ENCODE data around the gene FCRL6. TPM values are rescaled to one million over a fixed set of nuclear protein-coding genes. Genes with fewer than 3 reads are reported as not detected.
A peak's percentile ranks its signal among the peaks of the same experiment; 100 is the strongest.

FCRL6 gene
- total RNA-seq, 2 donors from 2014 or later: not detected

GRCh38 chr1:159830722-159831121, 28.6 kb downstream of the FCRL6 start:
- no peak overlapping the region for H3K4me3 ChIP-seq
- H3K9me3 ChIP-seq: no peaks in the 10 kb centered on the region
- no peak overlapping the region for H3K27ac ChIP-seq
- H3K27me3 ChIP-seq (replicated peaks; ENCODE audit: insufficient read depth): no peaks in the 10 kb centered on the region
- no peaks in the 10 kb centered on the region for H3K36me3 ChIP-seq
- DNase-seq (ENCODE audit: low spot score): no peak
- H3K4me1 ChIP-seq (replicated peaks): no peaks in the 10 kb centered on the region
- no peak for TF ChIP-seq CTCF (IDR thresholded peaks at IDR 0.05)
- TF ChIP-seq POLR2A (IDR thresholded peaks at IDR 0.05): no peak
- TF ChIP-seq POLR2AphosphoS5 (IDR thresholded peaks at IDR 0.05): no peak
- intact Hi-C loops (cut with DNase I): no loop called here
- 89% methylated on average over 8 of the region's 8 CpGs for WGBS

- Histone ChIP-seq H3K9me3 (no peaks in the 10 kb centered on the region), H3K4me1 (replicated peaks) (no peaks in the 10 kb centered on the region), H3K27me3 (replicated peaks; ENCODE audit: insufficient read depth) (no peaks in the 10 kb centered on the region), H3K36me3 (no peaks in the 10 kb centered on the region), H3K4me3 (no peak overlapping the region), H3K27ac (no peak overlapping the region)
- intact Hi-C loops (cut with DNase I): no loop called here
- WGBS: 39% methylated on average over 7 of the region's 7 CpGs
- no peak for DNase-seq (ENCODE audit: low spot score)
- TF ChIP-seq POLR2AphosphoS5 (IDR thresholded peaks at IDR 0.05) (no peak), CTCF (IDR thresholded peaks at IDR 0.05) (no peak), POLR2A (IDR thresholded peaks at IDR 0.05) (no peak)
Measured at GRCh38 chr1:159831412-159832141, 29.4 kb downstream of the FCRL6 start.

DNA sequence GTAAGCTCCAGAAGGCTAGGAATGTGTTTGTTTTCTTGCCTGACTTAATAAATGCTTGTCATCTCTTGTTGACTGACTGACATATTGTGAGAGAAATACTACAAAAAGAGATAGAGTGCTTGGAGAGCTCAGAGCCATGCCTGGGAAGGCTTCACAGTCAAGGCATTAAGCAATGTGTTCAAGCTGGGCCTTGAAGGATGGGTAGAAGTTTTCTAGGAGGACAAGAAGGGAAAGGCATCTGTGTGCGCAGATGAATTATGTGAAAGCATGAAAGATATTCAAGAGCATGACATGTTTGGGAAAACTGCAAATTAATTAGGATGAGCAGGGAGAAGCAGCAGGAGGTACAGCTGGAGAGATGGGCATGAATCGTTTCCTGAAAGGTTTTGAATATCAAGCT, 30.1 kb downstream of the FCRL6 start:
- 90% methylated on average over 2 of the region's 2 CpGs for WGBS
- intact Hi-C loops (cut with DNase I): no loop called here
- no peak for DNase-seq (ENCODE audit: low spot score)
- TF ChIP-seq POLR2AphosphoS5 (IDR thresholded peaks at IDR 0.05): no peak
- no peak for TF ChIP-seq POLR2A (IDR thresholded peaks at IDR 0.05)
- no peak for TF ChIP-seq CTCF (IDR thresholded peaks at IDR 0.05)
- Histone ChIP-seq H3K27ac (no peak overlapping the region), H3K4me1 (replicated peaks) (no peaks in the 10 kb centered on the region), H3K36me3 (no peaks in the 10 kb centered on the region), H3K4me3 (no peak overlapping the region), H3K9me3 (no peaks in the 10 kb centered on the region), H3K27me3 (replicated peaks; ENCODE audit: insufficient read depth) (no peaks in the 10 kb centered on the region)

GRCh38 chr1:159835356-159835755, 33.2 kb downstream of the FCRL6 start:
- no peaks in the 10 kb centered on the region for H3K9me3 ChIP-seq
- no peaks in the 10 kb centered on the region for H3K27me3 ChIP-seq (replicated peaks; ENCODE audit: insufficient read depth)
- no peaks in the 10 kb centered on the region for H3K36me3 ChIP-seq
- no peak overlapping the region for H3K4me3 ChIP-seq
- no peaks in the 10 kb centered on the region for H3K4me1 ChIP-seq (replicated peaks)
- DNase-seq (ENCODE audit: low spot score): no peak
- TF ChIP-seq CTCF (IDR thresholded peaks at IDR 0.05) (no peak), POLR2AphosphoS5 (IDR thresholded peaks at IDR 0.05) (no peak), POLR2A (IDR thresholded peaks at IDR 0.05) (no peak)
- no peak overlapping the region for H3K27ac ChIP-seq
- intact Hi-C loops (cut with DNase I): no loop called here
- WGBS: 62% methylated on average over 3 of the region's 3 CpGs

DNA sequence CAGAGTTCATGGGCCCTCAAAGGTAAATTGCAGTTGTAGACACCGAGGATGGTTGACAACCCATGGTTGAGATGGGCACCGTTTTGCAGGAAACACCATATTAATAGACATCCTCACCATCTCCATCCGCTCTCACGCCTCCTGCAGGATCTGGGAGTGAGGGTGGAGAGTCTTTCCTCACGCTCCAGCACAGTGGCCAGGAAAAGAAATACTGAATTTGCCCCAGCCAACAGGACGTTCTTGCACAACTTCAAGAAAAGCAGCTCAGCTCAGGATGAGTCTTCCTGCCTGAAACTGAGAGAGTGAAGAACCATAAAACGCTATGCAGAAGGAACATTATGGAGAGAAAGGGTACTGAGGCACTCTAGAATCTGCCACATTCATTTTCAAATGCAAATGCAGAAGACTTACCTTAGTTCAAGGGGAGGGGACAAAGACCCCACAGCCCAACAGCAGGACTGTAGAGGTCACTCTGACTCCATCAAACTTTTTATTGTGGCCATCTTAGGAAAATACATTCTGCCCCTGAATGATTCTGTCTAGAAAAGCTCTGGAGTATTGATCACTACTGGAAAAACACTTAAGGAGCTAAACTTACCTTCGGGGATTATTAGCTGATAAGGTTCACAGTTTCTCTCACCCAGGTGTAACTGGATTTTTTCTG, 33.8 kb downstream of the FCRL6 start:
- no peak overlapping the region for H3K27ac ChIP-seq
- 83% methylated on average over 8 of the region's 8 CpGs for WGBS
- H3K4me1 ChIP-seq (replicated peaks): no peaks in the 10 kb centered on the region
- no peaks in the 10 kb centered on the region for H3K27me3 ChIP-seq (replicated peaks; ENCODE audit: insufficient read depth)
- TF ChIP-seq CTCF (IDR thresholded peaks at IDR 0.05) (peak in 2 of 4 experiments; percentile 6 to 7), POLR2A (IDR thresholded peaks at IDR 0.05) (no peak)
- H3K4me3 ChIP-seq: no peak overlapping the region
- DNase-seq (ENCODE audit: low spot score): no peak
- no peaks in the 10 kb centered on the region for H3K9me3 ChIP-seq
- no peaks in the 10 kb centered on the region for H3K36me3 ChIP-seq
- intact Hi-C loops (cut with DNase I): no loop called here
